ENCODE measurements around the gene SLC35F1.

DNA sequence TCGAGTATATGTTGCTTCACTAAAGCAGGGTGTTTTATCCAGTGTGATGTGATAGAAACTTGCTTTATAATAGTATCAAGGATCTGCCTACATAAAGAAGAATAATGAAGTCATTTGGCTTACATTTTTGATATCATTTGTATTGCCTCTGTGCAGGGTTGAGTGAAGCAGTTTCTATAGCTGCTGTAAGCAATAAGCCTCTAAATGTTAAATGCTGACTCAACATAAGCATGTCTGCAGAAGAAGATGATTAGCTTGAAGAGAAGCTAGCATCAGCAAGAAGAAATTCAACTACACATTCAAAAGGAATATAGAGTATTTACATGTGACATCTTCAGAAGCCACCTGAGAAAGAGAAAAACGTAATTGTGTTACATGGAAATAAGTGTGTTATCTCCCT, 17.6 kb downstream of the SLC35F1 start:
- TF ChIP-seq, protein P1, sequence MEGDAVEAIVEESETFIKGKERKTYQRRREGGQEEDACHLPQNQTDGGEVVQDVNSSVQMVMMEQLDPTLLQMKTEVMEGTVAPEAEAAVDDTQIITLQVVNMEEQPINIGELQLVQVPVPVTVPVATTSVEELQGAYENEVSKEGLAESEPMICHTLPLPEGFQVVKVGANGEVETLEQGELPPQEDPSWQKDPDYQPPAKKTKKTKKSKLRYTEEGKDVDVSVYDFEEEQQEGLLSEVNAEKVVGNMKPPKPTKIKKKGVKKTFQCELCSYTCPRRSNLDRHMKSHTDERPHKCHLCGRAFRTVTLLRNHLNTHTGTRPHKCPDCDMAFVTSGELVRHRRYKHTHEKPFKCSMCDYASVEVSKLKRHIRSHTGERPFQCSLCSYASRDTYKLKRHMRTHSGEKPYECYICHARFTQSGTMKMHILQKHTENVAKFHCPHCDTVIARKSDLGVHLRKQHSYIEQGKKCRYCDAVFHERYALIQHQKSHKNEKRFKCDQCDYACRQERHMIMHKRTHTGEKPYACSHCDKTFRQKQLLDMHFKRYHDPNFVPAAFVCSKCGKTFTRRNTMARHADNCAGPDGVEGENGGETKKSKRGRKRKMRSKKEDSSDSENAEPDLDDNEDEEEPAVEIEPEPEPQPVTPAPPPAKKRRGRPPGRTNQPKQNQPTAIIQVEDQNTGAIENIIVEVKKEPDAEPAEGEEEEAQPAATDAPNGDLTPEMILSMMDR (conservative IDR thresholded peaks at IDR 0.05) = no peak
- TF ChIP-seq EZH2 (IDR thresholded peaks at IDR 0.05; ENCODE audit: low read depth) = no peak

All from PC-9 (cell line).